HCT116 (cell line): Measurements from ENCODE around the gene CPNE4. TPM values are rescaled to one million over a fixed set of nuclear protein-coding genes. Genes with fewer than 3 reads are reported as not detected.

Experiments used
- ATAC-seq: fragments of 200-7000 bp; cut with Tn5 transposase; 2 replicates; pipeline ENCODE4 v1.9.1; 2020; ENCODE audit warnings: mild to moderate bottlenecking, moderate library complexity
- BruUV-seq: library from RNA; stranded (reverse); fragments of 400-500 nt; replicated peaks from 2 replicates; lab custom pipeline; 2021; lab: Mats Ljungman, UMichigan
- CTCF ChIA-PET: fragments of 300-600 bp; sonication (Branson Sonifier 250); formaldehyde crosslinking; loops from one replicate; lab custom pipeline; 2021; ENCODE audit warnings: antibody characterized with exemption; lab: Charles Lee
- POLR2A ChIA-PET: fragments of 300-600, 350-600 bp; sonication (Branson Sonifier 250); formaldehyde crosslinking; loops from one replicate; lab custom pipeline; 2021; ENCODE audit warnings: antibody characterized with exemption; lab: Charles Lee
- RAD21 ChIA-PET, 2 experiments: fragments of 300-600 bp; sonication (Branson Sonifier 250); formaldehyde crosslinking; loops; one replicate each; lab custom pipeline; 2023; ENCODE audit warnings: low total read pairs in 2 of 2; ENCODE audit not compliant: uncharacterized antibody in 2 of 2, unreplicated experiment in 2 of 2, low non-redundant PET in 1 of 2; lab: Charles Lee
- DNase-seq: peaks from one replicate; pipeline ENCODE4 v3.0.0-alpha.2; 2010; ENCODE audit warnings: low read depth, low spot score
- H2AFZ ChIP-seq: fragments of 200-600 bp; shearing (Covaris generic), sonication (generic); 2 replicates; pipeline ENCODE4 v1.6.1; 2017; ENCODE audit warnings: low read depth, mixed run types, mixed read lengths, antibody characterized with exemption, low read length; ENCODE audit not compliant: poor library complexity, severe bottlenecking
- H3K27ac ChIP-seq: 2 replicates; pipeline ENCODE4 v1.5.1; 2012; ENCODE audit warnings: low read depth, low read length
- H3K27me3 ChIP-seq: fragments of 200-600 bp; sonication (generic); 2 replicates; pipeline ENCODE4 v1.6.1; 2016; ENCODE audit warnings: mixed run types, low read length, mixed read lengths; ENCODE audit not compliant: insufficient read depth
- H3K36me3 ChIP-seq, 2 experiments: fragments of 200-500 bp in 1 of 2; fragments of 200-600 bp in 1 of 2; sonication (Bioruptor generic) in 1 of 2; sonication (generic) in 1 of 2; 2 replicates each; pipeline versions ENCODE4 v1.5.1 to v1.6.1; 2014 to 2016; ENCODE audit warnings: low read length in 2 of 2, inconsistent platforms in 1 of 2, mixed read lengths in 1 of 2, mixed run types in 1 of 2; ENCODE audit not compliant: insufficient read depth in 2 of 2, control insufficient read depth in 1 of 2
- H3K4me1 ChIP-seq, 2 experiments: fragments of 200-600 bp in 1 of 2; sonication (generic) in 1 of 2; 2 replicates each; pipeline versions ENCODE4 v1.5.1 to v1.6.1; 2012 to 2017; ENCODE audit warnings: low read length in 2 of 2, inconsistent platforms in 1 of 2, mild to moderate bottlenecking in 1 of 2, mixed read lengths in 1 of 2, mixed run types in 1 of 2, moderate library complexity in 1 of 2; ENCODE audit not compliant: insufficient read depth in 2 of 2, control insufficient read depth in 1 of 2
- H3K4me2 ChIP-seq: fragments of 200-600 bp; sonication (generic); 2 replicates; pipeline ENCODE4 v1.6.1; 2017; ENCODE audit warnings: mixed run types, low read length, mixed read lengths
- H3K4me3 ChIP-seq, 2 experiments: fragments of 200-600 bp in 1 of 2; sonication (generic) in 1 of 2; replicated peaks in 1 of 2; 2 replicates each; pipeline ENCODE4 v1.5.1; 2011 to 2016; ENCODE audit warnings: low read length in 2 of 2, control low read depth in 1 of 2, low read depth in 1 of 2, mild to moderate bottlenecking in 1 of 2, mixed read lengths in 1 of 2, mixed run types in 1 of 2
- H3K79me2 ChIP-seq: fragments of 200-600 bp; sonication (generic); 2 replicates; pipeline ENCODE4 v1.6.1; 2017; ENCODE audit warnings: mild to moderate bottlenecking, mixed run types, low read length, moderate library complexity, mixed read lengths; ENCODE audit not compliant: insufficient read depth
- H3K9ac ChIP-seq: fragments of 200-600 bp; sonication (generic); 2 replicates; pipeline ENCODE4 v1.6.1; 2016; ENCODE audit warnings: low read length, mixed read lengths
- H3K9me2 ChIP-seq: fragments of 200-600 bp; sonication (generic), shearing (Covaris generic); 2 replicates; pipeline ENCODE4 v1.6.1; 2017; ENCODE audit warnings: mixed run types, mild to moderate bottlenecking, moderate library complexity; ENCODE audit not compliant: insufficient read depth
- H3K9me3 ChIP-seq, 2 experiments: fragments of 200-500 bp in 1 of 2; fragments of 200-600 bp in 1 of 2; sonication (Bioruptor generic) in 1 of 2; sonication (generic) in 1 of 2; 2 replicates each; pipeline ENCODE4 v1.6.1; 2014 to 2017; ENCODE audit warnings: low read length in 2 of 2, mixed read lengths in 2 of 2, inconsistent platforms in 1 of 2, low read depth in 1 of 2, mild to moderate bottlenecking in 1 of 2, mixed run types in 1 of 2, moderate library complexity in 1 of 2; ENCODE audit not compliant: control insufficient read depth in 1 of 2, insufficient read depth in 1 of 2
- H4K20me1 ChIP-seq: fragments of 200-600 bp; sonication (generic), shearing (Covaris generic); 2 replicates; pipeline ENCODE4 v1.6.1; 2017; ENCODE audit warnings: mixed run types, mild to moderate bottlenecking, moderate library complexity; ENCODE audit not compliant: insufficient read depth
- ATF3 ChIP-seq: IDR thresholded peaks from 2 replicates; pipeline ENCODE4 v1.6.1; 2012
- CEBPB ChIP-seq: IDR thresholded peaks from 2 replicates; pipeline ENCODE4 v1.6.1; 2012; ENCODE audit warnings: low read depth
- CTCF ChIP-seq, 3 experiments: fragments of 200-600 bp in 1 of 3; sonication (generic) in 1 of 3; IDR thresholded peaks in 2 of 3; conservative IDR thresholded peaks in 1 of 3; 2 replicates each; pipeline ENCODE4 v1.5.1; 2012 to 2017; ENCODE audit warnings: low read depth in 2 of 3, low read length in 2 of 3, antibody characterized with exemption in 1 of 3, borderline replicate concordance in 1 of 3, control low read depth in 1 of 3, mild to moderate bottlenecking in 1 of 3, mixed read lengths in 1 of 3, mixed run types in 1 of 3, moderate library complexity in 1 of 3; ENCODE audit not compliant: insufficient read depth in 1 of 3
- EZH2phosphoT487 ChIP-seq: fragments of 200-600 bp; IDR thresholded peaks from 2 replicates; pipeline ENCODE4 v1.6.1; 2018; ENCODE audit warnings: antibody characterized with exemption, borderline replicate concordance
- FOSL1 ChIP-seq: IDR thresholded peaks from 2 replicates; pipeline ENCODE4 v1.6.1; 2012; ENCODE audit warnings: low read depth
- JUND ChIP-seq: IDR thresholded peaks from 2 replicates; pipeline ENCODE4 v1.6.1; 2012
- MAX ChIP-seq: IDR thresholded peaks from 2 replicates; pipeline ENCODE4 v1.6.1; 2012
- POLR2A ChIP-seq: IDR thresholded peaks from 2 replicates; pipeline ENCODE4 v1.7.0; 2011; ENCODE audit warnings: borderline replicate concordance; ENCODE audit not compliant: insufficient read depth, insufficient read length; ENCODE audit errors: extremely low read depth
- POLR2AphosphoS5 ChIP-seq: IDR thresholded peaks from 2 replicates; pipeline ENCODE4 v1.6.1; 2011; ENCODE audit warnings: mild to moderate bottlenecking, low read depth, low read length, moderate library complexity
- REST ChIP-seq: IDR thresholded peaks from 2 replicates; pipeline ENCODE4 v1.6.1; 2012; ENCODE audit warnings: low read depth
- SIN3A ChIP-seq: IDR thresholded peaks from 2 replicates; pipeline ENCODE4 v1.6.1; 2012; ENCODE audit warnings: low read depth
- SP1 ChIP-seq: IDR thresholded peaks from 2 replicates; pipeline ENCODE4 v1.6.1; 2012; ENCODE audit warnings: low read depth
- SRF ChIP-seq: IDR thresholded peaks from 2 replicates; pipeline ENCODE4 v1.6.1; 2012; ENCODE audit warnings: low read depth
- ZBTB33 ChIP-seq: IDR thresholded peaks from 2 replicates; pipeline ENCODE4 v1.6.1; 2011; ENCODE audit warnings: mild to moderate bottlenecking, low read length, moderate library complexity; ENCODE audit not compliant: insufficient replicate concordance; ENCODE audit errors: extremely low read depth
- ZNF274 ChIP-seq: fragments of 200-500 bp; sonication (Bioruptor generic); IDR thresholded peaks from 2 replicates; pipeline ENCODE4 v1.6.1; 2014; ENCODE audit warnings: mild to moderate bottlenecking, low read depth, low read length, inconsistent platforms
- intact Hi-C: fragments of 100-400 bp; cut with micrococcal nuclease; formaldehyde crosslinking; loops from 2 replicates; pipeline ENCODE4 v1.10.0; 2022
- total RNA-seq: library from RNA; stranded (reverse); gene quantifications from one replicate; pipeline ENCODE4 v1.2.1, GENCODE V29; 2021; ENCODE audit not compliant: unreplicated experiment

The CPNE4 gene
- total RNA-seq, 1 experiment from 2014 or later: not detected

GRCh38 chr3:131619821-131620220, 415.0 kb downstream of the CPNE4 start (continued):
- no peak for TF ChIP-seq ZNF274

GRCh38 chr3:131616719-131617118, 418.1 kb downstream of the CPNE4 start:
- Histone ChIP-seq H3K9me3 (no peaks in the 10 kb centered on the region), H3K27ac (no peak overlapping the region), H3K9me2 (no peaks in the 10 kb centered on the region; the same call in 1 of the 2 replicates), H3K4me1 (no peaks in the 10 kb centered on the region), H3K27me3 (peaks cover 72% of the 10 kb centered on the region), H4K20me1 (no peaks in the 10 kb centered on the region), H3K4me2 (no peak overlapping the region), H3K36me3 (no peaks in the 10 kb centered on the region), H3K79me2 (no peaks in the 10 kb centered on the region), H2AFZ (no peak overlapping the region), H3K9ac (no peak overlapping the region), H3K4me3 (no peak overlapping the region)
- intact Hi-C loops: no loop called here
- TF ChIP-seq CTCF (IDR thresholded peaks at IDR 0.05 in 2 of 3, conservative IDR thresholded peaks at IDR 0.05 in 1 of 3; ENCODE audit: borderline replicate concordance in 1 of 3, insufficient read depth in 1 of 3, low read depth in 2 of 3, low read length in 2 of 3) (no peak), POLR2A (no peak), SRF (no peak), ZBTB33 (no peak), FOSL1 (no peak), POLR2AphosphoS5 (no peak), SP1 (no peak), ATF3 (no peak), ZNF274 (no peak), MAX (no peak), EZH2phosphoT487 (no peak), SIN3A (no peak), REST (no peak), JUND (no peak), CEBPB (no peak)
- ChIA-PET CTCF (no interaction called here), POLR2A (no interaction called here), RAD21 (no interaction called here)
- DNase-seq: no peak
- no peak for ATAC-seq
- BruUV-seq: no TSS peak
